ENCODE measurements around the gene C1QTNF9. TPM values are rescaled to one million over a fixed set of nuclear protein-coding genes. Genes with fewer than 3 reads are reported as not detected.
"Not testable (repeated sequence)": the region's sequence is repeated elsewhere in the genome, so short reads cannot be mapped to it uniquely, and the experiment has no call there.

The C1QTNF9 gene
- total and polyA plus RNA-seq, 8 donors, result 0.09 to 0.73 (median 0.33) TPM; not detected in 2

DNA sequence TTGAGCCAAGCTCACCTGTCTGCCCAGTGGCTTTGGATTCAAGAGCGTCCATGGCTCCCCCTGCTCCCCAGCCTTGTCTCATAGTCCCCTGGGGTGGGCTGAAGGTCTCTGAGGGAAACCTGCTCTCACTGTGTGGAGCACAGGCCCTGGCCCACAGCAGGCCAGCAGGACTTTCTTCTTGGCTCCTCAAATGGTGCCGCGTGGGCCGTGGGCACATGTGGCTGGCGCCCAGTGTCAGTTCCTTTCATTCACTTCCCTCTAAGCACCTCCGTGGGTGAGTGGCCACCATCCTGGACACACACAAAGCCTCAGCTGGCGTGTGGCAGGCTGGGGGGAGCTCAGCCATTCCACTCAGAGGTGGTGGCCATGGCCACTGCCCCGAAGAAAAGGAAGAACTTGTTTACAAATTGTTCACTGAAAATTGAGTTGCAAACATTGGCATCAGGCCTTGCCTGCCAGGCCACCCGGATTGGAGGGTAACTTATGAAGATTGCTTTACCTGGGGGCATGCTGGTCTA, 53.1 kb downstream of the C1QTNF9 start:
- intact Hi-C loops (cut with DNase I), result no loop called here
- DNase-seq (no peak), FAIRE-seq (no peak), ATAC-seq (no peak)
- Histone ChIP-seq H3K36me3 (no peaks in the 10 kb centered on the region), H3K4me3 (no peak overlapping the region), H3K27ac (no peak overlapping the region), H3K9me3 (no peaks in the 10 kb centered on the region), H3K4me1 (no peaks in the 10 kb centered on the region), H3K27me3 (no peaks in the 10 kb centered on the region)
- TF ChIP-seq, protein P1, sequence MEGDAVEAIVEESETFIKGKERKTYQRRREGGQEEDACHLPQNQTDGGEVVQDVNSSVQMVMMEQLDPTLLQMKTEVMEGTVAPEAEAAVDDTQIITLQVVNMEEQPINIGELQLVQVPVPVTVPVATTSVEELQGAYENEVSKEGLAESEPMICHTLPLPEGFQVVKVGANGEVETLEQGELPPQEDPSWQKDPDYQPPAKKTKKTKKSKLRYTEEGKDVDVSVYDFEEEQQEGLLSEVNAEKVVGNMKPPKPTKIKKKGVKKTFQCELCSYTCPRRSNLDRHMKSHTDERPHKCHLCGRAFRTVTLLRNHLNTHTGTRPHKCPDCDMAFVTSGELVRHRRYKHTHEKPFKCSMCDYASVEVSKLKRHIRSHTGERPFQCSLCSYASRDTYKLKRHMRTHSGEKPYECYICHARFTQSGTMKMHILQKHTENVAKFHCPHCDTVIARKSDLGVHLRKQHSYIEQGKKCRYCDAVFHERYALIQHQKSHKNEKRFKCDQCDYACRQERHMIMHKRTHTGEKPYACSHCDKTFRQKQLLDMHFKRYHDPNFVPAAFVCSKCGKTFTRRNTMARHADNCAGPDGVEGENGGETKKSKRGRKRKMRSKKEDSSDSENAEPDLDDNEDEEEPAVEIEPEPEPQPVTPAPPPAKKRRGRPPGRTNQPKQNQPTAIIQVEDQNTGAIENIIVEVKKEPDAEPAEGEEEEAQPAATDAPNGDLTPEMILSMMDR (IDR thresholded peaks at IDR 0.05), result no peak
- WGBS, 2 donors, result 72 to 78% methylated on average over 9 of the region's 9 CpGs

DNA sequence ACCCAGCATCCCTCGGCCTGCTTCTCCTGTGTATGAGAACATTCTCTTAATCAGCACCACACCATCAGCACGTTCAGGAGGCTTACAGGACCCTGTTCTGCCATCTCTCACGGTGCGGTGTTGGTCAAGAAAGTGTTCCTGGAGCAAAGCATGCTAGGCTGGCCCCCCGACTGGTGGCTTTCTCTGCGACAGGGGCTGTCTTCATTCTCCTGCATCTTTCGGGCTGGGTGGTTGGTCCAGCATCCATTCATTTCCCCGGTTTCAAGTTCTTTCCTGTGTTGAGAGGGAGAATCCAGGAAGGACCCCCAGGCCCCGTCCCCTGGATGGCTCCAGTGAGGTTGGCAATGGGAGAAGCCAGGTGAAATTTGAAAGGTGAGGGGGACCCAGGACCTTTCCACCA, 55.8 kb downstream of the C1QTNF9 start:
- 82 to 83% methylated on average over 9 of the region's 9 CpGs for WGBS, 2 donors
- no peaks in the 10 kb centered on the region for H3K36me3 ChIP-seq
- ATAC-seq (no peak), FAIRE-seq (no peak), DNase-seq (no peak)
- intact Hi-C loops (cut with DNase I), result no loop called here
- no peaks in the 10 kb centered on the region for H3K9me3 ChIP-seq
- H3K27me3 ChIP-seq, result no peaks in the 10 kb centered on the region
- H3K4me3 ChIP-seq, result no peak overlapping the region
- TF ChIP-seq, protein P1 (IDR thresholded peaks at IDR 0.05), result no peak
- H3K4me1 ChIP-seq, result no peaks in the 10 kb centered on the region
- H3K27ac ChIP-seq, result no peak overlapping the region

DNA sequence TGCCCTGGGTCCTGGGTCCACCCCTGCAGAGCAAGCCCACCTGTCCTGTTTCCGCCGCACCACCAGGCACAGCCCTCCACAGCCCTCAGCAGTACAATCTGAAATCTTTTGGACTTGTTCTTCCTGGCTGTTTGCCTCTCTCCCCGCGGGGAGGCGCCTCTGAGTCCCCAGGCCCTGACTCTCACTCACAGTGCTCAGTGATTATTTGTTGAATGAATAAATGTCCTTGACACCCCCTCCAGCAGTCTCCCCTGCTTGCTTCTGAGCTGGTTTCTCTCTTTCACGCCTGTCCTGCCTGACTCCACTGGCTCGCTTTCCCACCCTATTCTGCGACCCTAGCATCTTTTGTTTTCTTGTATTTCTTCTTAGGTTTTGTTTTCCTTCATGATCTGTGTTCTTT, 56.9 kb downstream of the C1QTNF9 start:
- H3K27ac ChIP-seq; H3K4me1 ChIP-seq; H3K4me3 ChIP-seq; H3K9me3 ChIP-seq; intact Hi-C loops (cut with DNase I); ATAC-seq; DNase-seq; FAIRE-seq; H3K27me3 ChIP-seq; H3K36me3 ChIP-seq: not testable (repeated sequence)
- 81 to 86% methylated on average over 6 of the region's 8 CpGs for WGBS, 2 donors

DNA sequence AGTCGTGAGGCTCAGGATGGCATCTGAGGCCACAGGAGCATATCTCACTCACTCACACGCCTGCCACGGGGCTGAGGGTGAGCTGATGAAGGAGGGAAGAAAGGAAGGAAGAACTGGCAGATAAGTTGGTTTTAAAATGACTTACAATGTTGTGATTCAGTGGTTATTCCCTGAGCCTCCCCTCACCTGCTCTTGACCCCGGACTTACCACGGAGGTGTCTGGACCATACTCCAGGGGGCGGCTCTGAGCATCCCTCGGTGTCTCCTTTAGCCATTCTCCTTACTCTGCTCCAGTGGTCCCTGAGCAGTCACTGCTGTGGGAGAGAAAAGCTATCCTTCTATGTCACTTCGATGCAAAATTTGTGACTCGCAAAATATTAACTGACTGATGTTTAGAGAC, 61.9 kb downstream of the C1QTNF9 start:
- DNase-seq; ATAC-seq; intact Hi-C loops (cut with DNase I); FAIRE-seq; H3K4me1 ChIP-seq; H3K9me3 ChIP-seq; H3K27me3 ChIP-seq; H3K27ac ChIP-seq; H3K36me3 ChIP-seq; H3K4me3 ChIP-seq: not testable (repeated sequence)
- 67 to 82% methylated on average over 9 of the region's 9 CpGs for WGBS, 2 donors

Other genes with a start within 250 kb of the C1QTNF9 start
- 10 to 100 TPM; 38.1 to 65.7 (median 53.9) TPM for gene SPATA13, start 148.9 kb upstream of the C1QTNF9 start, total RNA-seq
- gene SPATA13, start 148.9 kb upstream of the C1QTNF9 start, polyA plus RNA-seq, result 10 to 100 TPM; 46.0 to 71.2 TPM
- 10 to 100 TPM; 14.1 to 33.4 (median 16.9) TPM for gene PARP4, start 203.2 kb downstream of the C1QTNF9 start, total RNA-seq
- gene PARP4, start 203.2 kb downstream of the C1QTNF9 start, polyA plus RNA-seq, result 1 to 10 TPM; 7.9 to 9.1 TPM